Mucosa of descending colon (tissue), 3 donors: Measurements from ENCODE around the gene CLDND1. TPM values are rescaled to one million over a fixed set of nuclear protein-coding genes. Genes with fewer than 3 reads are reported as not detected.

ENCODE experiments used
- ATAC-seq: fragments of 200-7000 bp; cut with Tn5 transposase; one replicate; pipeline ENCODE4 v1.9.1; 2020; ENCODE audit warnings: mild to moderate bottlenecking, moderate library complexity
- DNase-seq, 3 donors: peaks; one replicate each; pipeline ENCODE4 v3.0.0-alpha.2; 2020
- H3K36me3 ChIP-seq: fragments of 200-600 bp; one replicate; pipeline ENCODE4 v1.8.0; 2021; ENCODE audit warnings: low read depth, mild to moderate bottlenecking
- H3K4me1 ChIP-seq: fragments of 200-600 bp; one replicate; pipeline ENCODE4 v1.8.0; 2021; ENCODE audit warnings: low read depth, mild to moderate bottlenecking
- H3K4me3 ChIP-seq: fragments of 200-600 bp; one replicate; pipeline ENCODE4 v1.8.0; 2021; ENCODE audit warnings: mild to moderate bottlenecking
- H3K9me3 ChIP-seq: fragments of 200-600 bp; one replicate; pipeline ENCODE4 v1.8.0; 2021; ENCODE audit warnings: mild to moderate bottlenecking
- intact Hi-C, 2 donors: fragments of 100-400 bp; cut with DNase I in 1 of 2; cut with micrococcal nuclease in 1 of 2; formaldehyde crosslinking; loops; one replicate each; pipeline versions ENCODE4 v1.11.0 to v1.11.1; 2022; cut with DNase I, micrococcal nuclease
- total RNA-seq, 3 donors: library from RNA; stranded (reverse); fragmentation: NEBNext Ultra II Directional in 2 of 3; extraction: Animal tissue kit (Norgen Biotek cat#: 25700) in 2 of 3; gene quantifications; one replicate each; pipeline versions ENCODE4 v1.2.1 to v1.2.4, GENCODE V29; 2021 to 2023
- TF ChIP-seq, protein P1 (sequence below): fragments of 200-600 bp; IDR thresholded peaks from one replicate; pipeline ENCODE4 v1.8.0; 2022; ENCODE audit warnings: antibody characterized with exemption, mild to moderate bottlenecking
- donor health status: DM: no; HTN: no; CAD: no; lungs with moderate emphysema.
- donor health status: DM: no; HTN: no; CAD: no.
- donor health status: DM: no; HTN: yes; CAD: no.

The CLDND1 gene
- total RNA-seq, 3 donors from 2014 or later = 64.6 to 150 (median 70.4) TPM

DNA sequence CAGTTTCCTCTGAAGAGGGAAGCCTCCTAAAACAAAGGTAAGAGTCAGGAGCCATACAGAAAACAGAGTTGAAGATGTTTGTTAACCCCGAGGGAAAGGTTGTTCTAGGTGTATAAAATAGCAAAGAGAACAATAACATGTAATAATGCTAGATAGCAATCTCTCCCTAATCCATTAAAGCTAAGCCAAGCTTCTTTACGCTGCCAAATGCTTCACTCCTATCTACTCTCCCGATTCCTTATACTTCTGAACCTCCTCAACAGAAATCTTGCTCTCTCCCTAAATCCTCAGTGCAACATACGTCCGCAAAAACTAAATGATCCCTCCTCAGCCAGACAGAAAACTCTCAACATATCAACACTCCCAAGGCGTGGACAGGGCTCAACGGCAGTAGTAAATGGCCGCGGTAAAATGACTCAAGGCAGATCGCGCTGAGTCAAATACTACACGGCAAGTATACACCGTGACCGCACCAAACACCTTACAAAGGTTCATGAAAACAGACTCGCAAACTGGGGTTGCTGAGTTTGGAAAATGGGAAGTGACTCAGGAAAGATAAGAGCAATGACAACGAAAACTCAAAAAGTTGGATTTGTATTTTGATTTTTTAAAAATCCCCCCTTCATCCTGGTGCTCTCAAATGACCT is 682 bp downstream of the CLDND1 start:
- peak; percentile 75 for ATAC-seq
- TF ChIP-seq, protein P1, sequence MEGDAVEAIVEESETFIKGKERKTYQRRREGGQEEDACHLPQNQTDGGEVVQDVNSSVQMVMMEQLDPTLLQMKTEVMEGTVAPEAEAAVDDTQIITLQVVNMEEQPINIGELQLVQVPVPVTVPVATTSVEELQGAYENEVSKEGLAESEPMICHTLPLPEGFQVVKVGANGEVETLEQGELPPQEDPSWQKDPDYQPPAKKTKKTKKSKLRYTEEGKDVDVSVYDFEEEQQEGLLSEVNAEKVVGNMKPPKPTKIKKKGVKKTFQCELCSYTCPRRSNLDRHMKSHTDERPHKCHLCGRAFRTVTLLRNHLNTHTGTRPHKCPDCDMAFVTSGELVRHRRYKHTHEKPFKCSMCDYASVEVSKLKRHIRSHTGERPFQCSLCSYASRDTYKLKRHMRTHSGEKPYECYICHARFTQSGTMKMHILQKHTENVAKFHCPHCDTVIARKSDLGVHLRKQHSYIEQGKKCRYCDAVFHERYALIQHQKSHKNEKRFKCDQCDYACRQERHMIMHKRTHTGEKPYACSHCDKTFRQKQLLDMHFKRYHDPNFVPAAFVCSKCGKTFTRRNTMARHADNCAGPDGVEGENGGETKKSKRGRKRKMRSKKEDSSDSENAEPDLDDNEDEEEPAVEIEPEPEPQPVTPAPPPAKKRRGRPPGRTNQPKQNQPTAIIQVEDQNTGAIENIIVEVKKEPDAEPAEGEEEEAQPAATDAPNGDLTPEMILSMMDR = no peak
- intact Hi-C loops = loop anchor here in 1 of 2 donors (5.0 to 10.0 kb wide), 2 partner anchors 75 to 757 kb away; partner anchors contain the start of gene ARL6
- Histone ChIP-seq H3K36me3 (no peaks in the 10 kb centered on the region), H3K4me1 (peaks cover 3% of the 10 kb centered on the region), H3K4me3 (peak overlapping the region; percentile 69), H3K9me3 (no peaks in the 10 kb centered on the region)
- peak; percentile 45 to 68 (median 53) for DNase-seq

DNA sequence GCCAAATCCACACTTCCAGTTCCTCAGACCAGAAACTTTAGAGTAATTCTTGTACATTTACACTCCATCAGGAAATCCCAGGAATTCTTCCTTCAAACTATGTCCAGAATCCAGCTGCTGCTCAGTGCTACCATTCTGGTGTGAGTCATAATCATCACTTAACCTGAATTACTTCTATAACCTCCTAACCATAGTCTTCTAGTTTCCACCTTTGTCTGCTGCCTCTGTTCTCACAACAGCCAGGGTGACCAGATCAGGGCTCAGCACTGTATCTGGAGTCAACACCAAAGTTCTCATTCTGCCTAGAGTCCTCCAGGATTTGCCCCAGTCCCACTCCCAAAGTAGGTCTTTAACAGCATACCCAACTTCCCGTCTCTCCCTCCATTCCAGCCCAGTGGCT is 3.4 kb downstream of the CLDND1 start:
- H3K4me3 ChIP-seq = no peak overlapping the region
- no peak for ATAC-seq
- intact Hi-C loops = no loop called here
- TF ChIP-seq, protein P1 = no peak
- H3K36me3 ChIP-seq = no peaks in the 10 kb centered on the region
- no peaks in the 10 kb centered on the region for H3K9me3 ChIP-seq
- peaks cover 3% of the 10 kb centered on the region for H3K4me1 ChIP-seq
- no peak for DNase-seq

GRCh38 chr3:98518816-98519215 is 3.9 kb downstream of the CLDND1 start:
- intact Hi-C loops = no loop called here
- Histone ChIP-seq H3K4me3 (no peak overlapping the region), H3K9me3 (no peaks in the 10 kb centered on the region), H3K36me3 (no peaks in the 10 kb centered on the region), H3K4me1 (peaks cover 3% of the 10 kb centered on the region)
- DNase-seq (no peak), ATAC-seq (no peak)
- TF ChIP-seq, protein P1 = no peak

DNA sequence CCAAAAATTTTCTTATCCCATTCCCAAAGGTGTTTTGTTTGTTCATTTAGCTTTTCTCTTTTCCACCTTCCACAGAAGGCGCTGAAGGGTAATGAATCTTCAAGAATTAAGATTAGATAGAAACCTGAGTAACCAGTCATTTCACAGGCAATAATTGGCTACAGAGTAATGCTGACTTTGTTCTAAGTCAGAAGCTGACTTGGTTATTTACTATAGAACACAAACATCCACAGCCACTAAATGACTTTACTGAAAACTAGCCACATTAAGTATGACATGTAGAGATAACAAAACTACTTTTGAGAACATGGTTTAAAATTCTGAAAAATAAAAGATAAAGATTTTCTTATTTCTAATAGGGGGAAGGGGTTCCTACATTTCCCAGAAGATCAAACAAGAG is 7.8 kb downstream of the CLDND1 start:
- intact Hi-C loops = no loop called here

DNA sequence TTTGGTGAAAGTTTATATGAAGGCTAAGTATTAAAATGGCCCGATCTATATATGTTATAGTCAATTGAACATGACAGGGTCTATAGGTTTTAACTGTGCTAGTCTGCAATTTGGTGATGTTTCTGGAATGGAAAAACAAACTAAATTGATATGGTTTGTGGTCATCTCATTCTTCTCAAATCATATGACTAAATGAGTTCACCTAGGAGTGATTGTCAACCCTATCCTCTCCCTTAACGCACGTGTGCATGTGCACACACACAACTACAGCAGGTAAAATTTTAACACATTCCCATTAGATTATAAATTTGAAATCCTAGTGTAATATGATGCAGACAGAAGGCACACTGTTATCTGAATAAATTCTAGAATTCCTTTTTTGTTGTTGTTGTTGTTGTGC is 9.0 kb downstream of the CLDND1 start:
- no peak for DNase-seq
- H3K4me1 ChIP-seq = no peaks in the 10 kb centered on the region
- ATAC-seq = no peak
- intact Hi-C loops = no loop called here
- TF ChIP-seq, protein P1 = no peak
- H3K4me3 ChIP-seq = no peak overlapping the region
- H3K36me3 ChIP-seq = no peaks in the 10 kb centered on the region
- no peaks in the 10 kb centered on the region for H3K9me3 ChIP-seq

More for the DNA sequence above, 7.8 kb downstream of the CLDND1 start:
- no peak overlapping the region for H3K4me3 ChIP-seq
- H3K9me3 ChIP-seq = no peaks in the 10 kb centered on the region
- H3K36me3 ChIP-seq = no peaks in the 10 kb centered on the region
- TF ChIP-seq, protein P1 = no peak
- ATAC-seq (no peak), DNase-seq (no peak)
- H3K4me1 ChIP-seq = no peaks in the 10 kb centered on the region
